CD4-positive, alpha-beta memory T cell (primary cell): Measurements from ENCODE around the gene MR1. TPM values are rescaled to one million over a fixed set of nuclear protein-coding genes. Genes with fewer than 3 reads are reported as not detected.
A peak's percentile ranks its signal among the peaks of the same experiment; 100 is the strongest.

Experiments
- CTCF ChIA-PET: fragments of 350-600 bp; sonication (Branson Sonifier 250); formaldehyde crosslinking; loops from one replicate; lab custom pipeline; 2021; ENCODE audit warnings: inconsistent platforms; ENCODE audit not compliant: partially characterized antibody; lab: Charles Lee
- POLR2A ChIA-PET: fragments of 350-600 bp; sonication (Branson Sonifier 250); formaldehyde crosslinking; loops from one replicate; lab custom pipeline; 2021; ENCODE audit not compliant: partially characterized antibody; lab: Charles Lee
- DNase-seq, 5 donors: peaks; one replicate each; pipeline versions ENCODE4 v3.0.0 to v3.0.0-alpha.2; 2020 to 2022; ENCODE audit warnings: mixed read lengths in 1 of 5
- H3K27ac ChIP-seq: one replicate; pipeline ENCODE4 v1.7.0; 2013; ENCODE audit warnings: low read depth, low read length
- H3K27me3 ChIP-seq: 2 replicates; pipeline ENCODE4 v1.7.0; 2013; ENCODE audit warnings: mild to moderate bottlenecking, low read length, moderate library complexity; ENCODE audit not compliant: insufficient read depth
- H3K36me3 ChIP-seq: 2 replicates; pipeline ENCODE4 v1.7.0; 2013; ENCODE audit warnings: mild to moderate bottlenecking, low read length, moderate library complexity; ENCODE audit not compliant: insufficient read depth
- H3K4me1 ChIP-seq: 2 replicates; pipeline ENCODE4 v1.7.0; 2013; ENCODE audit warnings: mild to moderate bottlenecking, low read length, moderate library complexity; ENCODE audit not compliant: insufficient read depth
- H3K4me3 ChIP-seq, 2 donors: one replicate each; pipeline ENCODE4 v1.7.0; 2013; ENCODE audit warnings: low read length in 2 of 2, mild to moderate bottlenecking in 1 of 2
- H3K9me3 ChIP-seq, 2 donors: one replicate each; pipeline ENCODE4 v1.7.0; 2013; ENCODE audit warnings: low read length in 2 of 2, control low read depth in 1 of 2; ENCODE audit not compliant: control insufficient read depth in 1 of 2
- H3K27ac Mint-ChIP-seq, 7 donors: one replicate each; pipeline ENCODE4 v1.8.0; 2020 to 2021; ENCODE audit warnings: mixed read lengths in 7 of 7, mild to moderate bottlenecking in 6 of 7, inconsistent platforms in 3 of 7, moderate library complexity in 3 of 7
- H3K27me3 Mint-ChIP-seq, 2 donors: one replicate each; pipeline ENCODE4 v1.8.0; 2020 to 2021; ENCODE audit warnings: mixed read lengths in 2 of 2
- H3K36me3 Mint-ChIP-seq, 2 donors: one replicate each; pipeline ENCODE4 v1.8.0; 2020 to 2021; ENCODE audit warnings: mixed read lengths in 2 of 2, inconsistent platforms in 1 of 2, mild to moderate bottlenecking in 1 of 2
- H3K4me1 Mint-ChIP-seq, 4 donors: one replicate each; pipeline ENCODE4 v1.8.0; 2020 to 2021; ENCODE audit warnings: mixed read lengths in 4 of 4, mild to moderate bottlenecking in 1 of 4
- H3K4me3 Mint-ChIP-seq, 8 donors: one replicate each; pipeline ENCODE4 v1.8.0; 2020 to 2021; ENCODE audit warnings: mixed read lengths in 8 of 8, mild to moderate bottlenecking in 7 of 8, moderate library complexity in 6 of 8, inconsistent platforms in 3 of 8
- H3K9me3 Mint-ChIP-seq, 8 donors: one replicate each; pipeline ENCODE4 v1.8.0; 2020 to 2021; ENCODE audit warnings: mixed read lengths in 8 of 8, mild to moderate bottlenecking in 5 of 8, inconsistent platforms in 3 of 8, moderate library complexity in 1 of 8
- intact Hi-C: fragments of 100-400 bp; cut with micrococcal nuclease; formaldehyde crosslinking; loops from one replicate; pipeline ENCODE4 v1.15.1; 2023
- polyA plus RNA-seq, 2 donors: library from polyadenylated mRNA; unstranded; fragments of 300-500 nt; fragmentation: Illumina TruSeq; gene quantifications; one replicate each; pipeline ENCODE4 v1.2.3, GENCODE V29; 2021
- total RNA-seq, 2 experiments: library from RNA; stranded (reverse); gene quantifications; one replicate each; pipeline ENCODE4 v1.2.3, GENCODE V29; 2021

Gene MR1
- total and polyA plus RNA-seq, 4 experiments from 2014 or later = 31.5 to 38.6 (median 32.5) TPM

DNA sequence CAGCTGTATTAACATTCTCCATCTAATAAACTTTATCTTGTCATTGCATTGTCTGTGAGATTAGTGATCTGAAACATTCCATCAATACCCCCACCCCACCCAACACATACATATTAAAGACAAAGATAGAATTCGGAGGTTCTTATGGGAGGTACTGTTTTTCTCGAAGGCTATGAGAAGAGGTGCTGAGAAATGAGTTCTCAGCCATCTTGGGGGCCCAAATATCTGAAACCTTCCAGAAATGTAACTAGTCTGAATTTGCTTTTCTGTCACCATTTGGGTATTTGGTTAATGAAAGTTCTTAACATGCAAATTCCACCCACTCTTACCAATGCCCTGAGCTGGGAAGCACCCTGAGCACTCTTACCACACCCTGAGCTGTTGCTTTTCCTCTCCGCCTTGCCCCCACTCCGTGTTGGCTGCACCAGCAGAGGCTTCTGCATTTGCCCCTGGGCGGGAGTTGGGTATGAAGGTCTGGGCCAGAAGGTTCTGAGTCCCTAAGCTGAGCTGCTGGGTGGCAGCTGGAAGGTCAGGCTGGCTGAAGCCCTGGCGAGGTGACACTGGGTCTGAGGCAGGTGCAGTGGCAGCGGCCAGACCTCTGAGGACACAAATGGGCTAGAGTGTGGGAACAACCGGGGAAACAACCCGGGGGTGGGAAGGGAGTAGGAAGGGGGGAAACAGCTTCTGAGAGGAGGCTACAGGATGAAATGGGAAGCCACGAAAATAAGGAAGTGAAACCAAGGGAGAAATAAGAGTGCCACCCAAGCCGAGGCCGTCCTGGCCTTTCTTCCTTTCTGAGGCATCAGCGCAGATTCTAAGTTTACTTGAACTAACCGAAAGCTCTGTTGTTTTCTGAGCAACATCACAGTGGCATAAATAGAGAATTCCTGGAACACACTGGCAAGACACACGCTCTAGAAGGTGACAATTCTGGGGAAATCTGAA, 28.4 kb downstream of the MR1 start:
- POLR2A ChIA-PET = interaction anchor here (0.8 to 2.9 kb wide), 7 partner anchors 10 to 560 kb away, joined by 3 to 24 read pairs (median 9); partner anchors contain the start of genes ACBD6, IER5, MR1 and STX6
- Mint-ChIP-seq H3K9me3 (peaks cover 0 to 23% (median 15%) of the 10 kb centered on the region in 8 donors), H3K4me3 (peak overlapping the region; percentile 70 to 91 (median 76)), H3K27ac (peak overlapping the region; percentile 27 to 95 (median 87)), H3K36me3 (peaks cover 27 to 32% of the 10 kb centered on the region in 2 donors), H3K4me1 (peaks cover 18 to 26% (median 21%) of the 10 kb centered on the region in 4 donors), H3K27me3 (no peaks in the 10 kb centered on the region)
- Histone ChIP-seq H3K27ac (peak overlapping the region; percentile 39), H3K4me1 (peaks cover 19% of the 10 kb centered on the region), H3K36me3 (no peaks in the 10 kb centered on the region), H3K4me3 (peak overlapping the region; percentile 32 to 33), H3K27me3 (no peaks in the 10 kb centered on the region), H3K9me3 (no peaks in the 10 kb centered on the region)
- intact Hi-C loops = no loop called here
- DNase-seq = peak in 4 of 5 donors; percentile 2 to 20 (median 8)
- CTCF ChIA-PET = interaction anchor here (0.9 to 2.8 kb wide), 9 partner anchors 9 to 82 kb away, joined by 3 to 10 read pairs (median 4); no protein-coding TSS in a partner anchor

GRCh38 chr1:181062836-181063428, 29.1 kb downstream of the MR1 start:
- Histone ChIP-seq H3K9me3 (no peaks in the 10 kb centered on the region), H3K4me3 (peak overlapping the region in 1 of 2 donors; percentile 33), H3K4me1 (peaks cover 19% of the 10 kb centered on the region), H3K36me3 (no peaks in the 10 kb centered on the region), H3K27ac (peak overlapping the region; percentile 39), H3K27me3 (no peaks in the 10 kb centered on the region)
- Mint-ChIP-seq H3K36me3 (peaks cover 24 to 27% of the 10 kb centered on the region in 2 donors), H3K4me3 (peak overlapping the region; percentile 70 to 91 (median 76)), H3K4me1 (peaks cover 18 to 24% (median 21%) of the 10 kb centered on the region in 4 donors), H3K9me3 (peaks cover 0 to 23% (median 15%) of the 10 kb centered on the region in 8 donors), H3K27me3 (no peaks in the 10 kb centered on the region), H3K27ac (peak overlapping the region; percentile 27 to 95 (median 87))
- POLR2A ChIA-PET = interaction anchor here (0.8 to 2.9 kb wide), 7 partner anchors 9 to 561 kb away, joined by 3 to 24 read pairs (median 9); partner anchors contain the start of genes ACBD6, IER5, MR1 and STX6
- peak in 4 of 5 donors; percentile 13 to 27 (median 19) for DNase-seq
- CTCF ChIA-PET = interaction anchor here (0.9 to 2.8 kb wide), 9 partner anchors 9 to 99 kb away, joined by 3 to 10 read pairs (median 4); no protein-coding TSS in a partner anchor
- intact Hi-C loops = no loop called here

GRCh38 chr1:181064011-181064623, 30.3 kb downstream of the MR1 start:
- peaks cover 0 to 12% (median 6%) of the 10 kb centered on the region in 8 donors for H3K9me3 Mint-ChIP-seq
- H3K36me3 Mint-ChIP-seq = peaks cover 13 to 16% of the 10 kb centered on the region in 2 donors
- CTCF ChIA-PET = interaction anchor here (0.7 to 2.8 kb wide), 6 partner anchors 8 to 695 kb away, joined by 3 to 10 read pairs (median 3); no protein-coding TSS in a partner anchor
- intact Hi-C loops = no loop called here
- Histone ChIP-seq H3K27ac (no peak overlapping the region), H3K9me3 (no peaks in the 10 kb centered on the region), H3K36me3 (no peaks in the 10 kb centered on the region), H3K4me3 (no peak overlapping the region), H3K4me1 (peaks cover 19% of the 10 kb centered on the region), H3K27me3 (no peaks in the 10 kb centered on the region)
- no peak for DNase-seq
- peak overlapping the region in 1 of 8 donors; percentile 8 for H3K4me3 Mint-ChIP-seq
- H3K4me1 Mint-ChIP-seq = peaks cover 18 to 24% (median 21%) of the 10 kb centered on the region in 4 donors
- H3K27me3 Mint-ChIP-seq = no peaks in the 10 kb centered on the region
- peak overlapping the region in 3 of 7 donors; percentile 29 to 78 (median 44) for H3K27ac Mint-ChIP-seq
- POLR2A ChIA-PET = no interaction called here

GRCh38 chr1:181064702-181065101, 30.9 kb downstream of the MR1 start:
- DNase-seq = no peak
- Histone ChIP-seq H3K27me3 (no peaks in the 10 kb centered on the region), H3K4me1 (peaks cover 19% of the 10 kb centered on the region), H3K4me3 (no peak overlapping the region), H3K9me3 (no peaks in the 10 kb centered on the region), H3K27ac (no peak overlapping the region), H3K36me3 (no peaks in the 10 kb centered on the region)
- peaks cover 7 to 10% of the 10 kb centered on the region in 2 donors for H3K36me3 Mint-ChIP-seq
- peaks cover 18 to 24% (median 21%) of the 10 kb centered on the region in 4 donors for H3K4me1 Mint-ChIP-seq
- CTCF ChIA-PET = no interaction called here
- H3K9me3 Mint-ChIP-seq = peaks cover 0 to 6% (median under 1%) of the 10 kb centered on the region in 8 donors
- intact Hi-C loops = no loop called here
- H3K4me3 Mint-ChIP-seq = no peak overlapping the region
- POLR2A ChIA-PET = no interaction called here
- no peak overlapping the region for H3K27ac Mint-ChIP-seq
- H3K27me3 Mint-ChIP-seq = no peaks in the 10 kb centered on the region

GRCh38 chr1:181073638-181074037, 39.9 kb downstream of the MR1 start:
- Histone ChIP-seq H3K4me1 (no peaks in the 10 kb centered on the region), H3K9me3 (no peaks in the 10 kb centered on the region), H3K36me3 (no peaks in the 10 kb centered on the region), H3K4me3 (no peak overlapping the region), H3K27me3 (no peaks in the 10 kb centered on the region), H3K27ac (no peak overlapping the region)
- H3K27ac Mint-ChIP-seq = no peak overlapping the region
- H3K4me3 Mint-ChIP-seq = no peak overlapping the region
- no peak for DNase-seq
- H3K27me3 Mint-ChIP-seq = peaks cover 7 to 11% of the 10 kb centered on the region in 2 donors
- H3K36me3 Mint-ChIP-seq = no peaks in the 10 kb centered on the region
- ChIA-PET CTCF (no interaction called here), POLR2A (no interaction called here)
- intact Hi-C loops = no loop called here
- H3K4me1 Mint-ChIP-seq = no peaks in the 10 kb centered on the region
- no peaks in the 10 kb centered on the region for H3K9me3 Mint-ChIP-seq

DNA sequence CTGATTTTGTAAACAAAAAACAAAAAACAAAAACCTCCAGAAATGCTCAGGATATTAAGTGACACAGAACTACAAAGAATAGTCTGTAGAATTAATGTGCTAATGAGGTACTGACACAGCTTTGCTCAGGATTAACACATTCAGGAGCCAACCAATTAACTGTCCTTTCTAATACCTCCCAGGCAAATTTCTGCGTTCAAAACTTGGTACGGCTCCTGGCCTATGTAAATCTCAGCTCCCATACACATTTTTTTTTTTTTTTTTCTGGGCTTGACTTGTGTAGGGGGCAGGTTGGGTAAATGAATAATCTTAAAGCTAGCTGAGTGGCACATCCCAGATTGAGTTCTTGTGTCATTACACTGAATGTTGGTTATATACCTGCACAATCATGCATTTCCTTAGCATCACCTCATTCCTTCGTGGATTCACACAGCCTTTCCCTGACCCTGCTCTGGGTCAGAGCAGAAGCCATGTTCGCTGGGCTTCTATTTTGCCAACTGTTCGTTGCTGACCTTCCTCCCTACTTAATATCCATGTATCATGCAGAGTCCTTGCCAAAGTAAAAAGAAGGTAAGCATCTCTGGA, 42.1 kb downstream of the MR1 start:
- Mint-ChIP-seq H3K27me3 (peaks cover 10 to 13% of the 10 kb centered on the region in 2 donors), H3K4me3 (no peak overlapping the region), H3K4me1 (no peaks in the 10 kb centered on the region), H3K9me3 (no peaks in the 10 kb centered on the region), H3K36me3 (no peaks in the 10 kb centered on the region), H3K27ac (no peak overlapping the region)
- Histone ChIP-seq H3K36me3 (no peaks in the 10 kb centered on the region), H3K27ac (no peak overlapping the region), H3K4me1 (no peaks in the 10 kb centered on the region), H3K9me3 (no peaks in the 10 kb centered on the region), H3K4me3 (no peak overlapping the region), H3K27me3 (no peaks in the 10 kb centered on the region)
- no peak for DNase-seq
- intact Hi-C loops = no loop called here
- ChIA-PET POLR2A (no interaction called here), CTCF (interaction anchor here (1.5 to 6.6 kb wide), 2 partner anchors 8 to 67 kb away, joined by 3 to 54 read pairs; no protein-coding TSS in a partner anchor)
